Endothelial cell of umbilical vein (primary cell): ENCODE data around the gene CLEC18A. TPM values are rescaled to one million over a fixed set of nuclear protein-coding genes. Genes with fewer than 3 reads are reported as not detected.

Source experiments
- BruUV-seq: library from RNA; stranded (reverse); fragments of 400-500 nt; replicated peaks from 2 replicates; lab custom pipeline; 2021; lab: Mats Ljungman, UMichigan
- CTCF ChIA-PET: fragments of 300-600, 350-600 bp; sonication (Branson Sonifier 250); formaldehyde crosslinking; loops from one replicate; lab custom pipeline; 2021; ENCODE audit warnings: antibody characterized with exemption, inconsistent platforms; lab: Charles Lee
- POLR2A ChIA-PET: fragments of 300-600, 350-600 bp; sonication (Branson Sonifier 250); formaldehyde crosslinking; loops from one replicate; lab custom pipeline; 2021; ENCODE audit warnings: antibody characterized with exemption, inconsistent platforms; lab: Charles Lee
- DNase-seq: peaks from one replicate; pipeline ENCODE4 v3.0.0-alpha.2; 2011; ENCODE audit warnings: low read depth, low spot score
- FAIRE-seq: peaks from 2 replicates; lab custom pipeline; 2011; peaks lifted over from hg19 to GRCh38; lab: Jason Lieb, UNC
- H2AFZ ChIP-seq: 2 replicates; pipeline ENCODE4 v1.6.0; 2012; ENCODE audit warnings: low read depth, low read length, control low read depth, inconsistent platforms
- H3K27ac ChIP-seq: 2 replicates; pipeline ENCODE4 v1.5.1; 2011; ENCODE audit warnings: low read depth, mild to moderate bottlenecking, control low read depth, low read length, moderate library complexity; ENCODE audit not compliant: insufficient read depth
- H3K27me3 ChIP-seq, 2 experiments: 2 replicates each; pipeline versions ENCODE4 v1.6.0 to v1.6.1; 2011; ENCODE audit warnings: low read length in 2 of 2, mixed read lengths in 1 of 2; ENCODE audit not compliant: control insufficient read depth in 2 of 2, insufficient read depth in 2 of 2
- H3K36me3 ChIP-seq, 2 experiments: 2 replicates in 1 of 2; 3 replicates in 1 of 2; pipeline ENCODE4 v1.5.1; 2011; ENCODE audit warnings: low read length in 2 of 2, mild to moderate bottlenecking in 1 of 2, moderate library complexity in 1 of 2; ENCODE audit not compliant: control insufficient read depth in 2 of 2, insufficient read depth in 2 of 2; ENCODE audit errors: extremely low read depth in 1 of 2
- H3K4me1 ChIP-seq: 3 replicates; pipeline ENCODE4 v1.5.1; 2011; ENCODE audit warnings: mild to moderate bottlenecking, low read length; ENCODE audit not compliant: control insufficient read depth, insufficient read depth; ENCODE audit errors: extremely low read depth
- H3K4me2 ChIP-seq: 2 replicates; pipeline ENCODE4 v1.6.1; 2011; ENCODE audit warnings: low read length, control low read depth, mixed read lengths; ENCODE audit not compliant: insufficient read depth
- H3K4me3 ChIP-seq, 3 experiments: fragments of 200-600 bp in 1 of 3; sonication (generic), shearing (Covaris generic) in 1 of 3; replicated peaks in 1 of 3; 2 replicates each; pipeline ENCODE4 v1.5.1; 2011 to 2016; ENCODE audit warnings: control low read depth in 3 of 3, low read length in 3 of 3, mild to moderate bottlenecking in 2 of 3, inconsistent platforms in 1 of 3, low read depth in 1 of 3, moderate library complexity in 1 of 3; ENCODE audit not compliant: insufficient read depth in 1 of 3
- H3K79me2 ChIP-seq: 2 replicates; pipeline ENCODE4 v1.6.0; 2012; ENCODE audit warnings: low read length, inconsistent platforms; ENCODE audit not compliant: control insufficient read depth, insufficient read depth
- H3K9ac ChIP-seq: replicated peaks from 2 replicates; pipeline ENCODE3; 2011; ENCODE audit warnings: low read length, control low read depth; ENCODE audit not compliant: insufficient read depth; ENCODE audit errors: extremely low read depth
- H3K9me1 ChIP-seq: replicated peaks from 3 replicates; pipeline ENCODE4 v1.6.0; 2011; ENCODE audit warnings: mild to moderate bottlenecking, low read length; ENCODE audit not compliant: control insufficient read depth, insufficient read depth; ENCODE audit errors: extremely low read depth
- H3K9me3 ChIP-seq: replicated peaks from 2 replicates; pipeline ENCODE4 v1.5.1; 2012; ENCODE audit warnings: low read length, inconsistent platforms; ENCODE audit not compliant: control insufficient read depth, insufficient read depth
- H4K20me1 ChIP-seq: replicated peaks from 2 replicates; pipeline ENCODE3; 2011; ENCODE audit warnings: mild to moderate bottlenecking, low read length; ENCODE audit not compliant: control insufficient read depth, insufficient read depth; ENCODE audit errors: extremely low read depth
- CTCF ChIP-seq, 2 donors: IDR thresholded peaks; 1 replicate in 1 of 2; 2 replicates in 1 of 2; pipeline ENCODE4 v1.5.1; 2011; ENCODE audit warnings: low read length in 2 of 2, mild to moderate bottlenecking in 2 of 2, moderate library complexity in 2 of 2, control low read depth in 1 of 2, inconsistent platforms in 1 of 2, low read depth in 1 of 2; ENCODE audit not compliant: insufficient read depth in 1 of 2; ENCODE audit errors: extremely low read depth in 1 of 2
- EZH2 ChIP-seq: IDR thresholded peaks from 2 replicates; pipeline ENCODE4 v1.6.1; 2012; ENCODE audit warnings: borderline replicate concordance, low read depth, mild to moderate bottlenecking, moderate library complexity, low read length, inconsistent platforms; ENCODE audit not compliant: severe bottlenecking
- FOS ChIP-seq: IDR thresholded peaks from 2 replicates; pipeline ENCODE4 v1.6.1; 2011; ENCODE audit warnings: mild to moderate bottlenecking, low read length, moderate library complexity, borderline replicate concordance; ENCODE audit not compliant: insufficient read depth
- GATA2 ChIP-seq: IDR thresholded peaks from 2 replicates; pipeline ENCODE4 v1.7.0; 2011; ENCODE audit warnings: low read depth, mild to moderate bottlenecking, moderate library complexity, mixed read lengths, low read length; ENCODE audit not compliant: insufficient read length, insufficient read depth
- JUN ChIP-seq: IDR thresholded peaks from 2 replicates; pipeline ENCODE4 v1.6.1; 2011; ENCODE audit warnings: borderline replicate concordance, low read depth; ENCODE audit not compliant: insufficient read length, insufficient read depth
- MAX ChIP-seq: IDR thresholded peaks from 2 replicates; pipeline ENCODE4 v1.6.1; 2011; ENCODE audit not compliant: insufficient read depth, insufficient read length
- MYC ChIP-seq: IDR thresholded peaks from one replicate; pipeline ENCODE4 v1.6.1; 2011; ENCODE audit warnings: mild to moderate bottlenecking, low read depth, low read length
- POLR2A ChIP-seq: IDR thresholded peaks from 2 replicates; pipeline ENCODE4 v1.6.1; 2012; ENCODE audit warnings: low read depth, mild to moderate bottlenecking, control low read depth, low read length
- POLR2AphosphoS5 ChIP-seq: IDR thresholded peaks from 2 replicates; pipeline ENCODE4 v1.6.1; 2012; ENCODE audit warnings: low read depth, mild to moderate bottlenecking, control low read depth, low read length, moderate library complexity; ENCODE audit not compliant: insufficient read depth
- dilution Hi-C: fragments of 300-500 bp; cut with MboI; formaldehyde crosslinking; loops from one replicate; pipeline ENCODE4 v1.15.0; 2019; ENCODE audit warnings: low sequenced_read_pairs; ENCODE audit not compliant: extremely low pct_ligation_motif_present
- intact Hi-C: fragments of 100-400 bp; cut with micrococcal nuclease; formaldehyde crosslinking; loops from one replicate; pipeline ENCODE4 v1.10.0; 2022
- polyA plus RNA-seq, 4 experiments: library from polyadenylated mRNA; depleted of rRNA in 3 of 4; stranded (reverse) in 3 of 4; unstranded in 1 of 4; fragments of >200 nt; gene quantifications; 2 replicates each; pipeline versions ENCODE4 v1.2.1 to v1.2.3, GENCODE V29; 2011 to 2012; ENCODE audit warnings: missing spikeins in 1 of 4
- total RNA-seq: library from RNA; stranded (reverse); gene quantifications from 2 replicates; pipeline ENCODE4 v1.2.3, GENCODE V29; 2021

CLEC18A gene
- total and polyA plus RNA-seq, 2 donors (not counting 3 experiments of a cell fraction or from before 2014, with no cell fraction given): 0.35 to 0.51 TPM

- intact Hi-C loops (no loop called here), dilution Hi-C loops (no loop called here)
- DNase-seq (no peak), FAIRE-seq (no peak)
- H2AFZ ChIP-seq: no peak overlapping the region
- H3K79me2 ChIP-seq: no peaks in the 10 kb centered on the region
- H3K9me1 ChIP-seq: no peaks in the 10 kb centered on the region
- H3K27me3 ChIP-seq: no peaks in the 10 kb centered on the region
- no peaks in the 10 kb centered on the region for H4K20me1 ChIP-seq
- TF ChIP-seq CTCF (IDR thresholded peaks at IDR 0.05; ENCODE audit: extremely low read depth in 1 of 2, insufficient read depth in 1 of 2, low read depth in 1 of 2, low read length in 2 of 2) (no peak), EZH2 (no peak), POLR2AphosphoS5 (no peak), MYC (no peak), FOS (no peak)
- ChIA-PET POLR2A (no interaction called here), CTCF (interaction anchor here (0.9 to 1.4 kb wide), 2 partner anchors 86 to 138 kb away, joined by 3 to 4 read pairs; no protein-coding TSS in a partner anchor)
- H3K36me3 ChIP-seq: peaks cover 4 to 43% of the 10 kb centered on the region in 2 experiments
- no peak overlapping the region for H3K27ac ChIP-seq
- no peaks in the 10 kb centered on the region for H3K9me3 ChIP-seq
- no peak overlapping the region for H3K9ac ChIP-seq
- no peaks in the 10 kb centered on the region for H3K4me1 ChIP-seq
- H3K4me3 ChIP-seq: no peak overlapping the region
- H3K4me2 ChIP-seq: no peak overlapping the region
- BruUV-seq: no TSS peak
Measured at GRCh38 chr16:69935278-69935711, 15.8 kb upstream of the CLEC18A start.

GRCh38 chr16:69935740-69936139 is 15.4 kb upstream of the CLEC18A start:
- intact Hi-C loops (no loop called here), dilution Hi-C loops (no loop called here)
- Histone ChIP-seq H3K36me3 (peaks cover 4 to 43% of the 10 kb centered on the region in 2 experiments), H3K4me1 (no peaks in the 10 kb centered on the region), H3K27ac (no peak overlapping the region), H2AFZ (no peak overlapping the region), H4K20me1 (no peaks in the 10 kb centered on the region), H3K27me3 (no peaks in the 10 kb centered on the region), H3K9ac (no peak overlapping the region), H3K4me3 (no peak overlapping the region), H3K9me3 (no peaks in the 10 kb centered on the region), H3K79me2 (no peaks in the 10 kb centered on the region), H3K9me1 (no peaks in the 10 kb centered on the region), H3K4me2 (no peak overlapping the region)
- no TSS peak for BruUV-seq
- FAIRE-seq (no peak), DNase-seq (no peak)
- ChIA-PET CTCF (interaction anchor here (0.9 to 1.4 kb wide), 2 partner anchors 87 to 138 kb away, joined by 3 to 4 read pairs; no protein-coding TSS in a partner anchor), POLR2A (no interaction called here)
- TF ChIP-seq CTCF (IDR thresholded peaks at IDR 0.05; ENCODE audit: extremely low read depth in 1 of 2, insufficient read depth in 1 of 2, low read depth in 1 of 2, low read length in 2 of 2) (no peak), FOS (no peak), EZH2 (no peak), JUN (no peak), MYC (no peak), GATA2 (no peak), POLR2AphosphoS5 (no peak), MAX (no peak), POLR2A (no peak)
